ENCODE results near the gene FOXJ3.

Gene FOXJ3

GRCh38 chr1:42133390-42133789 is 201.6 kb downstream of the FOXJ3 start:
- Histone ChIP-seq H3K27me3 (ENCODE audit: insufficient read depth, low read length) (peaks cover 79% of the 10 kb centered on the region), H3K4me1 (ENCODE audit: control insufficient read depth, insufficient read depth, low read length, unreplicated experiment) (no peaks in the 10 kb centered on the region), H3K4me3 (ENCODE audit: low read depth, low read length) (no peak overlapping the region), H3K36me3 (ENCODE audit: insufficient read depth, low read length) (no peaks in the 10 kb centered on the region), H2AFZ (ENCODE audit: low read length, unreplicated experiment) (no peak overlapping the region), H3K79me2 (ENCODE audit: control insufficient read depth, insufficient read depth, low read length, unreplicated experiment) (no peaks in the 10 kb centered on the region), H3K27ac (ENCODE audit: low read depth, low read length) (no peak overlapping the region)

- Histone ChIP-seq H3K4me3 (ENCODE audit: low read depth, low read length) (no peak overlapping the region), H3K36me3 (ENCODE audit: insufficient read depth, low read length) (no peaks in the 10 kb centered on the region), H3K27me3 (ENCODE audit: insufficient read depth, low read length) (peaks cover 76% of the 10 kb centered on the region), H3K4me1 (ENCODE audit: control insufficient read depth, insufficient read depth, low read length, unreplicated experiment) (no peaks in the 10 kb centered on the region), H3K79me2 (ENCODE audit: control insufficient read depth, insufficient read depth, low read length, unreplicated experiment) (no peaks in the 10 kb centered on the region), H2AFZ (ENCODE audit: low read length, unreplicated experiment) (no peak overlapping the region), H3K27ac (ENCODE audit: low read depth, low read length) (no peak overlapping the region)
These were observed 204.9 kb downstream of the FOXJ3 start for GRCh38 chr1:42130061-42130660.

GRCh38 chr1:42128964-42129363 is 206.1 kb downstream of the FOXJ3 start:
- H3K36me3 ChIP-seq (ENCODE audit: insufficient read depth, low read length): no peaks in the 10 kb centered on the region
- no peak overlapping the region for H3K4me3 ChIP-seq (ENCODE audit: low read depth, low read length)
- no peak overlapping the region for H3K27ac ChIP-seq (ENCODE audit: low read depth, low read length)
- H3K27me3 ChIP-seq (ENCODE audit: insufficient read depth, low read length): peaks cover 66% of the 10 kb centered on the region
- H2AFZ ChIP-seq (ENCODE audit: low read length, unreplicated experiment): no peak overlapping the region
- no peaks in the 10 kb centered on the region for H3K79me2 ChIP-seq (ENCODE audit: control insufficient read depth, insufficient read depth, low read length, unreplicated experiment)
- H3K4me1 ChIP-seq (ENCODE audit: control insufficient read depth, insufficient read depth, low read length, unreplicated experiment): no peaks in the 10 kb centered on the region

- Histone ChIP-seq H3K36me3 (ENCODE audit: insufficient read depth, low read length) (no peaks in the 10 kb centered on the region), H2AFZ (ENCODE audit: low read length, unreplicated experiment) (no peak overlapping the region), H3K79me2 (ENCODE audit: control insufficient read depth, insufficient read depth, low read length, unreplicated experiment) (no peaks in the 10 kb centered on the region), H3K27me3 (ENCODE audit: insufficient read depth, low read length) (peaks cover 61% of the 10 kb centered on the region), H3K4me3 (ENCODE audit: low read depth, low read length) (no peak overlapping the region), H3K27ac (ENCODE audit: low read depth, low read length) (no peak overlapping the region), H3K4me1 (ENCODE audit: control insufficient read depth, insufficient read depth, low read length, unreplicated experiment) (no peaks in the 10 kb centered on the region)
These were observed 206.5 kb downstream of the FOXJ3 start for GRCh38 chr1:42128499-42128898.

- H3K27ac ChIP-seq (ENCODE audit: low read depth, low read length): no peak overlapping the region
- no peak overlapping the region for H3K4me3 ChIP-seq (ENCODE audit: low read depth, low read length)
- H2AFZ ChIP-seq (ENCODE audit: low read length, unreplicated experiment): no peak overlapping the region
- no peaks in the 10 kb centered on the region for H3K36me3 ChIP-seq (ENCODE audit: insufficient read depth, low read length)
- H3K79me2 ChIP-seq (ENCODE audit: control insufficient read depth, insufficient read depth, low read length, unreplicated experiment): no peaks in the 10 kb centered on the region
- H3K27me3 ChIP-seq (ENCODE audit: insufficient read depth, low read length): peaks cover 59% of the 10 kb centered on the region
- H3K4me1 ChIP-seq (ENCODE audit: control insufficient read depth, insufficient read depth, low read length, unreplicated experiment): no peaks in the 10 kb centered on the region
These were observed 207.3 kb downstream of the FOXJ3 start for GRCh38 chr1:42127767-42128166.
